ENCODE results near the gene EHMT1. TPM values are rescaled to one million over a fixed set of nuclear protein-coding genes. Genes with fewer than 3 reads are reported as not detected.

EHMT1 gene
- polyA plus RNA-seq, 2 of the 4 experiments (the other 2 are of a cell fraction) = 41.3 to 48.0 TPM

GRCh38 chr9:137638680-137639079 lies 19.9 kb downstream of the EHMT1 start:
- WGBS (ENCODE audit: missing lambda C conversion rate) = 94% methylated on average over 6 of the region's 6 CpGs
- no peak for ATAC-seq

GRCh38 chr9:137639303-137640051 lies 20.7 kb downstream of the EHMT1 start:
- ATAC-seq = no peak
- Histone ChIP-seq H3K4me3 (no peak overlapping the region), H3K27ac (no peak overlapping the region), H3K4me2 (no peak overlapping the region), H3K4me1 (no peaks in the 10 kb centered on the region), H3K9me3 (no peaks in the 10 kb centered on the region)
- no peak for TF ChIP-seq REST (IDR thresholded peaks at IDR 0.05)
- TF ChIP-seq ZFP36 (IDR thresholded peaks at IDR 0.05; ENCODE audit: borderline replicate concordance, partially characterized antibody) = no peak
- no peak for TF ChIP-seq SREBF2 (IDR thresholded peaks at IDR 0.05)
- no peak for TF ChIP-seq CBX8 (IDR thresholded peaks at IDR 0.05)
- ChIA-PET CTCF (interaction anchor here (1.0 kb wide), 1 partner anchor 12 kb away, joined by 3 read pairs; no protein-coding TSS in a partner anchor), POLR2A (no interaction called here)
- no peak for DNase-seq (ENCODE audit: low read depth in 1 of 2, low spot score in 1 of 2)
- 90% methylated on average over 12 of the region's 12 CpGs for WGBS (ENCODE audit: missing lambda C conversion rate)
- FAIRE-seq = no peak

More at GRCh38 chr9:137638680-137639079, 19.9 kb downstream of the EHMT1 start:
- H3K27ac ChIP-seq = no peak overlapping the region
- no peak for TF ChIP-seq RARB (CRISPR knock-in tag; IDR thresholded peaks at IDR 0.05)
- no peak for TF ChIP-seq ZFP36 (IDR thresholded peaks at IDR 0.05; ENCODE audit: borderline replicate concordance, partially characterized antibody)
- TF ChIP-seq ZC3H11A (IDR thresholded peaks at IDR 0.05) = no peak
- TF ChIP-seq FOXS1 (CRISPR knock-in tag; IDR thresholded peaks at IDR 0.05) = no peak
- TF ChIP-seq GATA3 (IDR thresholded peaks at IDR 0.05; ENCODE audit: borderline replicate concordance) = no peak
- no peak for TF ChIP-seq NFE2L2 (conservative IDR thresholded peaks at IDR 0.05; ENCODE audit: low read length)
- TF ChIP-seq PHF8 (IDR thresholded peaks at IDR 0.05; ENCODE audit: borderline replicate concordance, low read depth) = no peak
- DNase-seq (ENCODE audit: low read depth in 1 of 2, low spot score in 1 of 2) = no peak
- no peaks in the 10 kb centered on the region for H3K4me1 ChIP-seq
- POLR2A ChIA-PET = no interaction called here
- no peak overlapping the region for H3K4me3 ChIP-seq
- CTCF ChIA-PET = interaction anchor here (1.5 kb wide), 1 partner anchor 34 kb away, joined by 4 read pairs; no protein-coding TSS in a partner anchor
- no peaks in the 10 kb centered on the region for H3K9me3 ChIP-seq
- no peak for FAIRE-seq
- H3K4me2 ChIP-seq = no peak overlapping the region

DNA sequence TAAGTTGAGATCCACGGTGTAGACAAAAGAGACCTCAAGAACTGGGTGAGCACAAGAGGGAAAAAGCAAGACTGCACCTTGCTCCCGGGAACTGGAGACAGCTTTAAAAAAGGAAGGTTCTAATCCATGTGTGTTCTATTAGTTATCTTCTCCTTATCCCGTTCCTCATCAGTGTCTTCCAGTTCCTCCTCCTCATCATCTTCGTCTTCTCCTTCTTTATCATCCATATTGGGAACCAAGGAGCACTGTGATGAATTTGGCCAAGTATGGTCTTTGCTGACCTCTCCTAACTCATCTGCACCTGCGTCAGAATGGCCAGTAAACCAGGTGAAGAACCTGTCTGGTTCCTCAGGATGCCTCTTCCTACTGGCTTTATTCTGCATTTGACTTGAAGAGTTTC lies 22.1 kb downstream of the EHMT1 start:
- ATAC-seq (no peak), FAIRE-seq (no peak), DNase-seq (ENCODE audit: low read depth in 1 of 2, low spot score in 1 of 2) (no peak)
- POLR2A ChIA-PET = no interaction called here
- TF ChIP-seq FOXS1 (CRISPR knock-in tag; IDR thresholded peaks at IDR 0.05) = no peak
- no peak for TF ChIP-seq ESRRA (IDR thresholded peaks at IDR 0.05; ENCODE audit: borderline replicate concordance, low read length)
- TF ChIP-seq NR3C1 (IDR thresholded peaks at IDR 0.05) = no peak
- TF ChIP-seq, protein P1, sequence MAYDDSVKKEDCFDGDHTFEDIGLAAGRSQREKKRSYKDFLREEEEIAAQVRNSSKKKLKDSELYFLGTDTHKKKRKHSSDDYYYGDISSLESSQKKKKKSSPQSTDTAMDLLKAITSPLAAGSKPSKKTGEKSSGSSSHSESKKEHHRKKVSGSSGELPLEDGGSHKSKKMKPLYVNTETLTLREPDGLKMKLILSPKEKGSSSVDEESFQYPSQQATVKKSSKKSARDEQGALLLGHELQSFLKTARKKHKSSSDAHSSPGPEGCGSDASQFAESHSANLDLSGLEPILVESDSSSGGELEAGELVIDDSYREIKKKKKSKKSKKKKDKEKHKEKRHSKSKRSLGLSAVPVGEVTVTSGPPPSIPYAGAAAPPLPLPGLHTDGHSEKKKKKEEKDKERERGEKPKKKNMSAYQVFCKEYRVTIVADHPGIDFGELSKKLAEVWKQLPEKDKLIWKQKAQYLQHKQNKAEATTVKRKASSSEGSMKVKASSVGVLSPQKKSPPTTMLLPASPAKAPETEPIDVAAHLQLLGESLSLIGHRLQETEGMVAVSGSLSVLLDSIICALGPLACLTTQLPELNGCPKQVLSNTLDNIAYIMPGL (CRISPR knock-in tag; IDR thresholded peaks at IDR 0.05; ENCODE audit: borderline replicate concordance) = no peak
- no peak for TF ChIP-seq HEYL (CRISPR knock-in tag; IDR thresholded peaks at IDR 0.05)
- no peak for TF ChIP-seq ZFP36 (IDR thresholded peaks at IDR 0.05; ENCODE audit: borderline replicate concordance, partially characterized antibody)
- TF ChIP-seq, protein P2, sequence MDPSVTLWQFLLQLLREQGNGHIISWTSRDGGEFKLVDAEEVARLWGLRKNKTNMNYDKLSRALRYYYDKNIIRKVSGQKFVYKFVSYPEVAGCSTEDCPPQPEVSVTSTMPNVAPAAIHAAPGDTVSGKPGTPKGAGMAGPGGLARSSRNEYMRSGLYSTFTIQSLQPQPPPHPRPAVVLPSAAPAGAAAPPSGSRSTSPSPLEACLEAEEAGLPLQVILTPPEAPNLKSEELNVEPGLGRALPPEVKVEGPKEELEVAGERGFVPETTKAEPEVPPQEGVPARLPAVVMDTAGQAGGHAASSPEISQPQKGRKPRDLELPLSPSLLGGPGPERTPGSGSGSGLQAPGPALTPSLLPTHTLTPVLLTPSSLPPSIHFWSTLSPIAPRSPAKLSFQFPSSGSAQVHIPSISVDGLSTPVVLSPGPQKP (IDR thresholded peaks at IDR 0.05; ENCODE audit: low read depth, low read length) = no peak
- TF ChIP-seq NPAS2 (CRISPR knock-in tag; IDR thresholded peaks at IDR 0.05; ENCODE audit: borderline replicate concordance) = no peak
- TF ChIP-seq RCOR1 (IDR thresholded peaks at IDR 0.05; ENCODE audit: low read depth, low read length) = no peak
- TF ChIP-seq CHD2 (IDR thresholded peaks at IDR 0.05; ENCODE audit: low read length, partially characterized antibody) = no peak
- TF ChIP-seq PHF8 (IDR thresholded peaks at IDR 0.05; ENCODE audit: borderline replicate concordance, low read depth) = no peak
- TF ChIP-seq SMC3 (IDR thresholded peaks at IDR 0.05) = no peak
- TF ChIP-seq RFX5 (IDR thresholded peaks at IDR 0.05) = no peak
- no peak for TF ChIP-seq HOXB13 (CRISPR knock-in tag; IDR thresholded peaks at IDR 0.05; ENCODE audit: low read depth)
- no peak for TF ChIP-seq FOSB (CRISPR knock-in tag; IDR thresholded peaks at IDR 0.05)
- TF ChIP-seq, protein P3, sequence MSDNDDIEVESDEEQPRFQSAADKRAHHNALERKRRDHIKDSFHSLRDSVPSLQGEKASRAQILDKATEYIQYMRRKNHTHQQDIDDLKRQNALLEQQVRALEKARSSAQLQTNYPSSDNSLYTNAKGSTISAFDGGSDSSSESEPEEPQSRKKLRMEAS (IDR thresholded peaks at IDR 0.05) = no peak
- TF ChIP-seq HOXA7 (CRISPR knock-in tag; IDR thresholded peaks at IDR 0.05) = no peak
- TF ChIP-seq TFCP2L1 (CRISPR knock-in tag; IDR thresholded peaks at IDR 0.05) = no peak
- WGBS (ENCODE audit: missing lambda C conversion rate) = 91% methylated on average over 5 of the region's 5 CpGs
- H3K4me3 ChIP-seq = no peak overlapping the region
- H3K4me2 ChIP-seq = no peak overlapping the region
- no peak overlapping the region for H3K27ac ChIP-seq
- H3K9me3 ChIP-seq = no peaks in the 10 kb centered on the region
- H3K4me1 ChIP-seq = no peaks in the 10 kb centered on the region
- CTCF ChIA-PET = interaction anchor here (0.7 to 1.4 kb wide), 2 partner anchors 14 to 32 kb away, joined by 3 read pairs; no protein-coding TSS in a partner anchor

All from A549 (cell line).